HEK293 (cell line): ENCODE results near the gene CCSER1.
"Not testable (repeated sequence)": the region's sequence is repeated elsewhere in the genome, so short reads cannot be mapped to it uniquely, and the experiment has no call there.

ENCODE experiments used
- CTCF ChIA-PET: fragments of 350-600 bp; formaldehyde crosslinking; extraction: SDS; loops from one replicate; lab custom pipeline; 2021; ENCODE audit warnings: antibody characterized with exemption; lab: Yijun Ruan, JAX
- POLR2A ChIA-PET: fragments of 300-600 bp; formaldehyde crosslinking; extraction: SDS; loops from one replicate; lab custom pipeline; 2020; ENCODE audit warnings: antibody characterized with exemption, inconsistent platforms; lab: Yijun Ruan, JAX
- H3K27ac ChIP-seq: fragments of 200-500 bp; sonication (Bioruptor generic); 2 replicates; pipeline ENCODE4 v1.5.1; 2014; ENCODE audit warnings: low read depth, low read length, control low read depth, inconsistent platforms; ENCODE audit errors: extremely low read depth
- H3K36me3 ChIP-seq, 2 experiments: fragments of 200-500 bp in 1 of 2; sonication (Bioruptor generic) in 1 of 2; 1 replicate in 1 of 2; 2 replicates in 1 of 2; pipeline ENCODE4 v1.5.1; 2014 to 2017; ENCODE audit warnings: inconsistent platforms in 2 of 2, low read length in 2 of 2; ENCODE audit not compliant: control insufficient read depth in 2 of 2, insufficient read depth in 1 of 2
- H3K4me1 ChIP-seq: fragments of 200-500 bp; sonication (Bioruptor generic); 2 replicates; pipeline ENCODE4 v1.5.1; 2014; ENCODE audit warnings: mild to moderate bottlenecking, low read length, inconsistent platforms; ENCODE audit not compliant: control insufficient read depth, insufficient read depth
- H3K4me3 ChIP-seq: 2 replicates; pipeline ENCODE4 v1.5.1; 2011; ENCODE audit warnings: low read depth, mild to moderate bottlenecking, control low read depth, low read length, moderate library complexity
- H3K9me3 ChIP-seq: fragments of 200-500 bp; sonication (Bioruptor generic); 2 replicates; pipeline ENCODE4 v1.5.1; 2014; ENCODE audit warnings: low read depth, low read length, inconsistent platforms; ENCODE audit not compliant: control insufficient read depth, insufficient read depth
- ATF2 ChIP-seq: fragments of 450-650 bp; formaldehyde crosslinking; IDR thresholded peaks from 2 replicates; pipeline ENCODE4 v1.5.1; 2016; ENCODE audit warnings: missing biosample characterization, missing genetic modification characterization, low read depth
- INSM2 ChIP-seq: fragments of 450-650 bp; formaldehyde crosslinking; IDR thresholded peaks from 2 replicates; pipeline ENCODE4 v1.5.1; 2016; ENCODE audit warnings: missing biosample characterization, missing genetic modification characterization
- KLF1 ChIP-seq: fragments of 450-650 bp; formaldehyde crosslinking; IDR thresholded peaks from 2 replicates; pipeline ENCODE4 v1.5.1; 2016; ENCODE audit warnings: missing biosample characterization, missing genetic modification characterization
- REPIN1 ChIP-seq: fragments of 450-650 bp; formaldehyde crosslinking; IDR thresholded peaks from 2 replicates; pipeline ENCODE4 v1.5.1; 2017; ENCODE audit warnings: missing biosample characterization, missing genetic modification characterization, low read depth
- SCRT1 ChIP-seq: fragments of 450-650 bp; formaldehyde crosslinking; IDR thresholded peaks from 2 replicates; pipeline ENCODE4 v1.5.1; 2016; ENCODE audit warnings: missing biosample characterization, missing genetic modification characterization, borderline replicate concordance
- SP3 ChIP-seq: fragments of 450-650 bp; formaldehyde crosslinking; IDR thresholded peaks from 2 replicates; pipeline ENCODE4 v1.5.1; 2016; ENCODE audit warnings: missing biosample characterization, missing genetic modification characterization
- TRIM28 ChIP-seq: IDR thresholded peaks from 2 replicates; pipeline ENCODE4 v1.6.1; 2011; ENCODE audit warnings: low read length, control low read depth, borderline replicate concordance
- YY1 ChIP-seq: fragments of 450-650 bp; formaldehyde crosslinking; IDR thresholded peaks from 2 replicates; pipeline ENCODE4 v1.5.1; 2018; ENCODE audit warnings: missing biosample characterization, missing genetic modification characterization
- ZBTB20 ChIP-seq: fragments of 450-650 bp; formaldehyde crosslinking; IDR thresholded peaks from 2 replicates; pipeline ENCODE4 v1.5.1; 2016; ENCODE audit warnings: missing biosample characterization, missing genetic modification characterization
- ZNF112 ChIP-seq: fragments of 450-650 bp; formaldehyde crosslinking; IDR thresholded peaks from 2 replicates; pipeline ENCODE4 v1.5.0; 2017; ENCODE audit warnings: missing biosample characterization, missing genetic modification characterization
- ZNF16 ChIP-seq: fragments of 450-650 bp; formaldehyde crosslinking; IDR thresholded peaks from 2 replicates; pipeline ENCODE4 v1.5.1; 2016; ENCODE audit warnings: low read depth, missing biosample characterization, missing genetic modification characterization
- ZNF184 ChIP-seq: fragments of 450-650 bp; IDR thresholded peaks from 2 replicates; pipeline ENCODE4 v1.5.1; 2018; ENCODE audit warnings: missing biosample characterization, mild to moderate bottlenecking, missing genetic modification characterization
- ZNF202 ChIP-seq: fragments of 450-650 bp; formaldehyde crosslinking; IDR thresholded peaks from 2 replicates; pipeline ENCODE4 v1.5.1; 2016; ENCODE audit warnings: missing biosample characterization, missing genetic modification characterization, borderline replicate concordance
- ZNF23 ChIP-seq: fragments of 450-650 bp; formaldehyde crosslinking; IDR thresholded peaks from 2 replicates; pipeline ENCODE4 v1.5.1; 2016; ENCODE audit warnings: missing biosample characterization, missing genetic modification characterization, borderline replicate concordance
- ZNF248 ChIP-seq: fragments of 450-650 bp; formaldehyde crosslinking; IDR thresholded peaks from 2 replicates; pipeline ENCODE4 v1.5.1; 2017; ENCODE audit warnings: missing biosample characterization, missing genetic modification characterization
- ZNF571 ChIP-seq: fragments of 450-650 bp; formaldehyde crosslinking; IDR thresholded peaks from 2 replicates; pipeline ENCODE4 v1.5.0; 2017; ENCODE audit warnings: missing biosample characterization, missing genetic modification characterization
- TF ChIP-seq, protein P1 (sequence below): fragments of 450-650 bp; formaldehyde crosslinking; IDR thresholded peaks from 2 replicates; pipeline ENCODE4 v1.5.1; 2016; ENCODE audit warnings: missing biosample characterization, missing genetic modification characterization
- TF ChIP-seq, protein P2 (sequence below): fragments of 450-650 bp; formaldehyde crosslinking; IDR thresholded peaks from 2 replicates; pipeline ENCODE4 v1.5.1; 2016; ENCODE audit warnings: missing biosample characterization, missing genetic modification characterization

CCSER1 gene

GRCh38 chr4:90484894-90485293 is 357.7 kb downstream of the CCSER1 start:
- H3K36me3 ChIP-seq, H3K27ac ChIP-seq, H3K9me3 ChIP-seq, CTCF ChIA-PET, H3K4me3 ChIP-seq, POLR2A ChIA-PET, H3K4me1 ChIP-seq: not testable (repeated sequence)

- Histone ChIP-seq H3K9me3 (no peaks in the 10 kb centered on the region), H3K4me1 (no peaks in the 10 kb centered on the region), H3K4me3 (no peak overlapping the region), H3K36me3 (no peaks in the 10 kb centered on the region), H3K27ac (no peak overlapping the region)
- ChIA-PET POLR2A (no interaction called here), CTCF (no interaction called here)
- TF ChIP-seq ZNF16 (tag by site-specific recombination) (no peak), TRIM28 (no peak), ZNF112 (no peak), ZNF202 (tag by site-specific recombination) (no peak), ZBTB20 (no peak), YY1 (tag by site-specific recombination) (no peak), ZNF23 (tag by site-specific recombination) (no peak), INSM2 (tag by site-specific recombination) (no peak), ZNF184 (tag by site-specific recombination) (no peak), ATF2 (tag by site-specific recombination) (no peak), SP3 (tag by site-specific recombination) (no peak), ZNF571 (tag by site-specific recombination) (no peak), REPIN1 (tag by site-specific recombination) (no peak), KLF1 (tag by site-specific recombination) (no peak), SCRT1 (tag by site-specific recombination) (no peak), ZNF248 (tag by site-specific recombination) (no peak)
- TF ChIP-seq, protein P1, sequence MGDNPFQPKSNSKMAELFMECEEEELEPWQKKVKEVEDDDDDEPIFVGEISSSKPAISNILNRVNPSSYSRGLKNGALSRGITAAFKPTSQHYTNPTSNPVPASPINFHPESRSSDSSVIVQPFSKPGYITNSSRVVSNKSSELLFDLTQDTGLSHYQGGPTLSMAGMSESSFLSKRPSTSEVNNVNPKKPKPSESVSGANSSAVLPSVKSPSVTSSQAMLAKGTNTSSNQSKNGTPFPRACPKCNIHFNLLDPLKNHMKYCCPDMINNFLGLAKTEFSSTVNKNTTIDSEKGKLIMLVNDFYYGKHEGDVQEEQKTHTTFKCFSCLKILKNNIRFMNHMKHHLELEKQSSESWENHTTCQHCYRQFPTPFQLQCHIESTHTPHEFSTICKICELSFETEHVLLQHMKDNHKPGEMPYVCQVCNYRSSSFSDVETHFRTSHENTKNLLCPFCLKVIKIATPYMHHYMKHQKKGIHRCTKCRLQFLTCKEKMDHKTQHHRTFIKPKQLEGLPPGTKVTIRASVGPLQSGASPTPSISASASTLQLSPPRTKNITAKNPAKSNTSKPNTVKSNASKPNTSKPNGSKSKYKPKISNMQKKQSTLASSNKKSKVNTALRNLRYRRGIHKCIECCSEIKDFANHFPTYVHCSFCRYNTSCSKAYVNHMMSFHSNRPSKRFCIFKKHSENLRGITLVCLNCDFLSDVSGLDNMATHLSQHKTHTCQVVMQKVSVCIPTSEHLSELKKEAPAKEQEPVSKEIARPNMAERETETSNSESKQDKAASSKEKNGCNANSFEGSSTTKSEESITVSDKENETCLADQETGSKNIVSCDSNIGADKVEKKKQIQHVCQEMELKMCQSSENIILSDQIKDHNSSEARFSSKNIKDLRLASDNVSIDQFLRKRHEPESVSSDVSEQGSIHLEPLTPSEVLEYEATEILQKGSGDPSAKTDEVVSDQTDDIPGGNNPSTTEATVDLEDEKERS, result no peak
- TF ChIP-seq, protein P2, sequence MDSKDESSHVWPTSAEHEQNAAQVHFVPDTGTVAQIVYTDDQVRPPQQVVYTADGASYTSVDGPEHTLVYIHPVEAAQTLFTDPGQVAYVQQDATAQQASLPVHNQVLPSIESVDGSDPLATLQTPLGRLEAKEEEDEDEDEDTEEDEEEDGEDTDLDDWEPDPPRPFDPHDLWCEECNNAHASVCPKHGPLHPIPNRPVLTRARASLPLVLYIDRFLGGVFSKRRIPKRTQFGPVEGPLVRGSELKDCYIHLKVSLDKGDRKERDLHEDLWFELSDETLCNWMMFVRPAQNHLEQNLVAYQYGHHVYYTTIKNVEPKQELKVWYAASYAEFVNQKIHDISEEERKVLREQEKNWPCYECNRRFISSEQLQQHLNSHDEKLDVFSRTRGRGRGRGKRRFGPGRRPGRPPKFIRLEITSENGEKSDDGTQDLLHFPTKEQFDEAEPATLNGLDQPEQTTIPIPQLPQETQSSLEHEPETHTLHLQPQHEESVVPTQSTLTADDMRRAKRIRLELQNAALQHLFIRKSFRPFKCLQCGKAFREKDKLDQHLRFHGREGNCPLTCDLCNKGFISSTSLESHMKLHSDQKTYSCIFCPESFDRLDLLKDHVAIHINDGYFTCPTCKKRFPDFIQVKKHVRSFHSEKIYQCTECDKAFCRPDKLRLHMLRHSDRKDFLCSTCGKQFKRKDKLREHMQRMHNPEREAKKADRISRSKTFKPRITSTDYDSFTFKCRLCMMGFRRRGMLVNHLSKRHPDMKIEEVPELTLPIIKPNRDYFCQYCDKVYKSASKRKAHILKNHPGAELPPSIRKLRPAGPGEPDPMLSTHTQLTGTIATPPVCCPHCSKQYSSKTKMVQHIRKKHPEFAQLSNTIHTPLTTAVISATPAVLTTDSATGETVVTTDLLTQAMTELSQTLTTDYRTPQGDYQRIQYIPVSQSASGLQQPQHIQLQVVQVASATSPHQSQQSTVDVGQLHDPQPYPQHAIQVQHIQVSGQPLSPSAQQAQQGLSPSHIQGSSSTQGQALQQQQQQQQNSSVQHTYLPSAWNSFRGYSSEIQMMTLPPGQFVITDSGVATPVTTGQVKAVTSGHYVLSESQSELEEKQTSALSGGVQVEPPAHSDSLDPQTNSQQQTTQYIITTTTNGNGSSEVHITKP, result no peak
Observed at GRCh38 chr4:90486346-90486745, 359.2 kb downstream of the CCSER1 start.
